Mesenchymal stem cell (in vitro differentiated cells and primary cell): ENCODE results near the gene RRAD.

Experiments used
- DNase-seq: peaks from one replicate; pipeline ENCODE4 v3.0.0-alpha.2; 2013
- H2AFZ ChIP-seq: one replicate; pipeline ENCODE4 v1.6.1; 2013; ENCODE audit warnings: low read depth, mild to moderate bottlenecking, control low read depth, inconsistent platforms, low read length, moderate library complexity
- H2AK5ac ChIP-seq: 2 replicates; pipeline ENCODE4 v1.6.1; 2013; ENCODE audit warnings: low read length, moderate library complexity, mild to moderate bottlenecking, inconsistent platforms; ENCODE audit not compliant: severe bottlenecking
- H2BK120ac ChIP-seq: one replicate; pipeline ENCODE4 v1.6.1; 2013; ENCODE audit warnings: low read depth, mild to moderate bottlenecking, inconsistent platforms, low read length, moderate library complexity
- H2BK12ac ChIP-seq, 2 experiments: one replicate each; pipeline ENCODE4 v1.6.1; 2013; ENCODE audit warnings: inconsistent platforms in 2 of 2, low read length in 2 of 2, mild to moderate bottlenecking in 2 of 2, moderate library complexity in 2 of 2, control low read depth in 1 of 2
- H2BK15ac ChIP-seq: one replicate; pipeline ENCODE4 v1.6.1; 2013; ENCODE audit warnings: mild to moderate bottlenecking, low read depth, inconsistent platforms; ENCODE audit not compliant: poor library complexity, severe bottlenecking
- H2BK5ac ChIP-seq: 2 replicates; pipeline ENCODE4 v1.6.1; 2013; ENCODE audit warnings: low read depth, mild to moderate bottlenecking, low read length, control low read depth, inconsistent platforms; ENCODE audit not compliant: poor library complexity, severe bottlenecking
- H3K14ac ChIP-seq, 2 experiments: one replicate each; pipeline ENCODE4 v1.6.1; 2013; ENCODE audit warnings: inconsistent platforms in 2 of 2, low read length in 2 of 2, control low read depth in 1 of 2, mild to moderate bottlenecking in 1 of 2, moderate library complexity in 1 of 2
- H3K18ac ChIP-seq, 2 experiments: one replicate each; pipeline ENCODE4 v1.6.1; 2013; ENCODE audit warnings: inconsistent platforms in 2 of 2, low read length in 2 of 2, control low read depth in 1 of 2, low read depth in 1 of 2, mild to moderate bottlenecking in 1 of 2
- H3K23ac ChIP-seq, 2 experiments: one replicate each; pipeline ENCODE4 v1.6.1; 2013; ENCODE audit warnings: inconsistent platforms in 2 of 2, low read length in 2 of 2, mild to moderate bottlenecking in 2 of 2, moderate library complexity in 2 of 2, control low read depth in 1 of 2
- H3K27ac ChIP-seq: 2 replicates; pipeline ENCODE4 v1.5.1; 2013; ENCODE audit warnings: mild to moderate bottlenecking, moderate library complexity, low read length, control low read depth, inconsistent platforms; ENCODE audit not compliant: poor library complexity, severe bottlenecking
- H3K27me3 ChIP-seq, 2 experiments: 2 replicates each; pipeline versions ENCODE4 v1.6.1 to v1.7.0; 2013; ENCODE audit warnings: low read length in 2 of 2, mild to moderate bottlenecking in 2 of 2, moderate library complexity in 2 of 2, control low read depth in 1 of 2, inconsistent platforms in 1 of 2; ENCODE audit not compliant: control insufficient read depth in 1 of 2, insufficient read depth in 1 of 2
- H3K36me3 ChIP-seq, 2 experiments: 2 replicates each; pipeline versions ENCODE4 v1.6.1 to v1.7.0; 2013; ENCODE audit warnings: low read length in 2 of 2, control low read depth in 1 of 2, inconsistent platforms in 1 of 2, low read depth in 1 of 2, mild to moderate bottlenecking in 1 of 2; ENCODE audit not compliant: insufficient read depth in 2 of 2, control insufficient read depth in 1 of 2
- H3K4ac ChIP-seq, 2 experiments: one replicate each; pipeline ENCODE4 v1.6.1; 2013; ENCODE audit warnings: inconsistent platforms in 2 of 2, low read length in 2 of 2, mild to moderate bottlenecking in 2 of 2, moderate library complexity in 2 of 2, control low read depth in 1 of 2, low read depth in 1 of 2
- H3K4me1 ChIP-seq: 2 replicates; pipeline ENCODE4 v1.6.1; 2013; ENCODE audit warnings: low read depth, low read length, control low read depth; ENCODE audit not compliant: control insufficient read depth, insufficient read depth
- H3K4me2 ChIP-seq: 2 replicates; pipeline ENCODE4 v1.6.1; 2013; ENCODE audit warnings: low read length, mild to moderate bottlenecking, inconsistent platforms; ENCODE audit not compliant: poor library complexity, severe bottlenecking
- H3K4me3 ChIP-seq, 2 experiments: 2 replicates each; pipeline versions ENCODE4 v1.5.1 to v1.7.0; 2013; ENCODE audit warnings: low read length in 2 of 2, mild to moderate bottlenecking in 2 of 2, control low read depth in 1 of 2, low read depth in 1 of 2; ENCODE audit not compliant: insufficient read depth in 1 of 2
- H3K79me1 ChIP-seq: replicated peaks from 2 replicates; pipeline ENCODE4 v1.6.1; 2013; ENCODE audit warnings: mild to moderate bottlenecking, control low read depth, low read length, inconsistent platforms; ENCODE audit not compliant: poor library complexity, severe bottlenecking
- H3K9ac ChIP-seq: 2 replicates; pipeline ENCODE4 v1.7.0; 2013; ENCODE audit warnings: mild to moderate bottlenecking, low read length, moderate library complexity
- H3K9me3 ChIP-seq: 2 replicates; pipeline ENCODE4 v1.7.0; 2013; ENCODE audit warnings: mild to moderate bottlenecking, low read length; ENCODE audit not compliant: control insufficient read depth
- H4K8ac ChIP-seq: one replicate; pipeline ENCODE4 v1.6.1; 2013; ENCODE audit warnings: inconsistent platforms, mild to moderate bottlenecking, low read length, moderate library complexity
- H4K91ac ChIP-seq: one replicate; pipeline ENCODE4 v1.6.1; 2013; ENCODE audit warnings: mild to moderate bottlenecking, low read length, inconsistent platforms
- WGBS: methylation state at CpG from one replicate; pipeline ENCODE4 v1.1.7; 2013; ENCODE audit warnings: mixed read lengths; 5-methylcytosine and 5-hydroxymethylcytosine counted together

RRAD gene

GRCh38 chr16:66933776-66934137 lies 8.4 kb upstream of the RRAD start:
- Histone ChIP-seq H2BK12ac (peak overlapping the region in 1 of 2 experiments; percentile 24), H2BK120ac (peak overlapping the region; percentile 69), H3K4me3 (peak overlapping the region; percentile 94 to 99), H3K9me3 (no peaks in the 10 kb centered on the region), H3K23ac (peak overlapping the region in 1 of 2 experiments; percentile 34), H2BK15ac (peak overlapping the region; percentile 71), H2AFZ (peak overlapping the region; percentile 67), H3K36me3 (peaks cover 26 to 35% of the 10 kb centered on the region in 2 experiments), H3K4ac (peak overlapping the region; percentile 57 to 95), H2AK5ac (peak overlapping the region; percentile 68), H4K91ac (peak overlapping the region; percentile 94), H3K27ac (peak overlapping the region; percentile 40), H3K9ac (peak overlapping the region; percentile 100), H3K79me1 (peaks cover 27% of the 10 kb centered on the region), H3K14ac (peak overlapping the region in 1 of 2 experiments; percentile 87), H3K4me1 (peaks cover 29% of the 10 kb centered on the region), H3K4me2 (peak overlapping the region; percentile 65), H2BK5ac (peak overlapping the region; percentile 15), H3K27me3 (no peaks in the 10 kb centered on the region), H4K8ac (peak overlapping the region; percentile 96), H3K18ac (peak overlapping the region; percentile 86 to 98)
- DNase-seq: no peak
- WGBS: 4% methylated on average over 9 of the region's 12 CpGs

GRCh38 chr16:66932076-66932475 lies 6.7 kb upstream of the RRAD start:
- Histone ChIP-seq H3K4me2 (no peak overlapping the region), H3K36me3 (peaks cover 14 to 18% of the 10 kb centered on the region in 2 experiments), H2AK5ac (no peak overlapping the region), H2BK120ac (no peak overlapping the region), H2BK12ac (no peak overlapping the region), H3K18ac (no peak overlapping the region), H3K27me3 (no peaks in the 10 kb centered on the region), H3K4me1 (peaks cover 43% of the 10 kb centered on the region), H4K8ac (no peak overlapping the region), H2BK15ac (no peak overlapping the region), H3K4me3 (no peak overlapping the region), H3K4ac (no peak overlapping the region), H3K23ac (no peak overlapping the region), H3K9me3 (no peaks in the 10 kb centered on the region), H2BK5ac (no peak overlapping the region), H4K91ac (no peak overlapping the region), H3K9ac (no peak overlapping the region), H3K27ac (no peak overlapping the region), H3K79me1 (peaks cover 16% of the 10 kb centered on the region), H3K14ac (no peak overlapping the region), H2AFZ (no peak overlapping the region)
- no peak for DNase-seq
- 95% methylated on average over 4 of the region's 4 CpGs for WGBS

GRCh38 chr16:66931665-66932064 lies 6.3 kb upstream of the RRAD start:
- no peak overlapping the region for H3K4ac ChIP-seq
- H3K27ac ChIP-seq: no peak overlapping the region
- H3K9ac ChIP-seq: no peak overlapping the region
- H3K9me3 ChIP-seq: no peaks in the 10 kb centered on the region
- no peak overlapping the region for H3K18ac ChIP-seq
- no peak overlapping the region for H2BK15ac ChIP-seq
- H2AK5ac ChIP-seq: no peak overlapping the region
- no peak overlapping the region for H2BK5ac ChIP-seq
- no peak overlapping the region for H2AFZ ChIP-seq
- H3K4me2 ChIP-seq: no peak overlapping the region
- H3K36me3 ChIP-seq: peaks cover 14 to 15% of the 10 kb centered on the region in 2 experiments
- no peaks in the 10 kb centered on the region for H3K27me3 ChIP-seq
- no peak overlapping the region for H3K23ac ChIP-seq
- H3K4me1 ChIP-seq: peaks cover 47% of the 10 kb centered on the region
- H3K4me3 ChIP-seq: no peak overlapping the region
- no peak overlapping the region for H3K14ac ChIP-seq
- H4K8ac ChIP-seq: no peak overlapping the region
- DNase-seq: no peak
- peaks cover 16% of the 10 kb centered on the region for H3K79me1 ChIP-seq
- no peak overlapping the region for H4K91ac ChIP-seq
- no peak overlapping the region for H2BK12ac ChIP-seq
- H2BK120ac ChIP-seq: no peak overlapping the region
- 96% methylated on average over 2 of the region's 2 CpGs for WGBS

GRCh38 chr16:66930189-66930588 lies 4.9 kb upstream of the RRAD start:
- H3K27ac ChIP-seq: no peak overlapping the region
- H3K4me2 ChIP-seq: no peak overlapping the region
- H2BK5ac ChIP-seq: no peak overlapping the region
- peaks cover 0 to 4% of the 10 kb centered on the region in 2 experiments for H3K27me3 ChIP-seq
- no peaks in the 10 kb centered on the region for H3K9me3 ChIP-seq
- H2BK120ac ChIP-seq: no peak overlapping the region
- H4K91ac ChIP-seq: no peak overlapping the region
- no peak overlapping the region for H2BK15ac ChIP-seq
- H3K14ac ChIP-seq: no peak overlapping the region
- H3K9ac ChIP-seq: no peak overlapping the region
- H3K36me3 ChIP-seq: peaks cover 14 to 15% of the 10 kb centered on the region in 2 experiments
- H3K18ac ChIP-seq: no peak overlapping the region
- no peak overlapping the region for H2BK12ac ChIP-seq
- 91% methylated on average over 3 of the region's 4 CpGs for WGBS
- peaks cover 46% of the 10 kb centered on the region for H3K4me1 ChIP-seq
- no peak overlapping the region for H3K4me3 ChIP-seq
- no peak overlapping the region for H3K23ac ChIP-seq
- H2AK5ac ChIP-seq: no peak overlapping the region
- peak; percentile 63 for DNase-seq
- H3K4ac ChIP-seq: no peak overlapping the region
- peaks cover 8% of the 10 kb centered on the region for H3K79me1 ChIP-seq
- H4K8ac ChIP-seq: no peak overlapping the region
- H2AFZ ChIP-seq: no peak overlapping the region
